GM12873 (cell line): ENCODE data around the gene MTRR.

ENCODE experiments used
- CTCF ChIP-seq: IDR thresholded peaks from 2 replicates; pipeline ENCODE4 v1.5.1; 2012; ENCODE audit warnings: low read depth, mild to moderate bottlenecking, moderate library complexity, low read length, control low read depth; ENCODE audit not compliant: insufficient read depth; ENCODE audit errors: missing control alignments

The MTRR gene

GRCh38 chr5:7930011-7930410 lies 61.1 kb downstream of the MTRR start:
- no peak for TF ChIP-seq CTCF

- TF ChIP-seq CTCF: no peak
Observed at GRCh38 chr5:7941692-7942091, 72.7 kb downstream of the MTRR start.

GRCh38 chr5:7947301-7947700 lies 78.4 kb downstream of the MTRR start:
- no peak for TF ChIP-seq CTCF
